ENCODE data around the gene PIK3C2B. TPM values are rescaled to one million over a fixed set of nuclear protein-coding genes. Genes with fewer than 3 reads are reported as not detected.

PIK3C2B gene
- total and polyA plus RNA-seq, 2 of the 8 experiments (the other 6 are each of a cell fraction or from before 2014, with no cell fraction given), result 20.4 to 36.7 TPM

- Histone ChIP-seq H3K4ac (replicated peaks; ENCODE audit: insufficient read length, low read depth, low read length) (no peak overlapping the region), H3K56ac (replicated peaks; ENCODE audit: insufficient read length, low read depth, low read length) (no peak overlapping the region), H3K79me2 (ENCODE audit: control insufficient read depth in 1 of 2, insufficient read depth in 2 of 2, low read length in 2 of 2) (no peaks in the 10 kb centered on the region), H2BK15ac (ENCODE audit: low read length) (no peak overlapping the region), H4K20me1 (replicated peaks in 1 of 2; ENCODE audit: control insufficient read depth in 1 of 2, insufficient read depth in 2 of 2, low read length in 2 of 2) (peaks cover 0 to 2% of the 10 kb centered on the region in 2 experiments), H3K18ac (ENCODE audit: extremely low read depth, low read length) (no peak overlapping the region), H3K9ac (replicated peaks in 1 of 4; ENCODE audit: extremely low read depth in 1 of 4, low read depth in 3 of 4, low read length in 3 of 4) (no peak overlapping the region), H2AK5ac (ENCODE audit: low read depth, low read length) (no peak overlapping the region), H4K8ac (ENCODE audit: extremely low read depth, insufficient read depth, low read length) (no peak overlapping the region), H3K4me1 (replicated peaks in 1 of 4; ENCODE audit: control insufficient read depth in 3 of 4, insufficient read depth in 4 of 4, low read length in 3 of 4) (peaks cover 0 to 19% (median 8%) of the 10 kb centered on the region in 4 experiments; a peak in 6 of 7 replicates), H3K27me3 (replicated peaks in 1 of 4; ENCODE audit: control insufficient read depth in 3 of 4, extremely low read depth in 1 of 4, insufficient read depth in 3 of 4, low read length in 3 of 4) (no peaks in the 10 kb centered on the region), H3K79me1 (ENCODE audit: low read depth, low read length) (no peaks in the 10 kb centered on the region), H3K14ac (ENCODE audit: insufficient read length) (no peak overlapping the region), H2BK12ac (ENCODE audit: low read depth, low read length) (no peak overlapping the region), H3K27ac (ENCODE audit: low read depth, low read length) (no peak overlapping the region), H3K36me3 (ENCODE audit: control insufficient read depth in 2 of 4, insufficient read depth in 4 of 4, low read length in 3 of 4) (peaks cover 0 to 5% (median 0%) of the 10 kb centered on the region in 4 experiments; a peak in 2 of 8 replicates), H2BK5ac (ENCODE audit: low read depth, low read length) (no peak overlapping the region), H3K23ac (ENCODE audit: insufficient read length) (no peak overlapping the region), H4K91ac (replicated peaks; ENCODE audit: insufficient read length, low read length) (no peak overlapping the region), H2BK120ac (replicated peaks; ENCODE audit: low read depth, low read length) (no peak overlapping the region), H2BK20ac (ENCODE audit: low read length) (peak overlapping the region; percentile 15; the same call in 1 of the 2 replicates), H3K9me3 (ENCODE audit: insufficient read depth in 2 of 2, low read depth in 1 of 2, low read length in 1 of 2) (no peaks in the 10 kb centered on the region; a peak in 1 of 4 replicates), H3K4me3 (ENCODE audit: extremely low read depth in 1 of 4, insufficient read depth in 2 of 4, low read depth in 3 of 4, low read length in 4 of 4) (no peak overlapping the region), H3K4me2 (ENCODE audit: insufficient read depth in 1 of 2, low read depth in 2 of 2, low read length in 2 of 2) (no peak overlapping the region), H4K5ac (ENCODE audit: insufficient read length, low read depth, low read length) (no peak overlapping the region), H2AFZ (ENCODE audit: low read length) (no peak overlapping the region), H3K23me2 (ENCODE audit: low read depth, low read length) (no peaks in the 10 kb centered on the region)
- POLR2A ChIA-PET (ENCODE audit: partially characterized antibody), result interaction anchor here (1.7 to 2.9 kb wide), 2 partner anchors 10 to 45 kb away, joined by 4 to 28 read pairs; partner anchors contain the start of gene PIK3C2B
- TF ChIP-seq SIX5 (IDR thresholded peaks at IDR 0.05; ENCODE audit: low read depth, low read length), result no peak
- TF ChIP-seq POLR2AphosphoS5 (IDR thresholded peaks at IDR 0.05; ENCODE audit: low read depth, low read length), result no peak
- no peak for TF ChIP-seq POLR2A (IDR thresholded peaks at IDR 0.05; ENCODE audit: control extremely low read depth in 1 of 2, low read depth in 2 of 2, low read length in 2 of 2)
- TF ChIP-seq RAD21 (IDR thresholded peaks at IDR 0.05 in 1 of 2, conservative IDR thresholded peaks at IDR 0.05 in 1 of 2; ENCODE audit: low read depth in 2 of 2, low read length in 2 of 2), result no peak
- TF ChIP-seq ATF3 (IDR thresholded peaks at IDR 0.05; ENCODE audit: insufficient read depth, low read depth, low read length), result no peak
- TF ChIP-seq TAF1 (IDR thresholded peaks at IDR 0.05; ENCODE audit: low read depth, low read length), result no peak
- TF ChIP-seq SP2 (IDR thresholded peaks at IDR 0.05; ENCODE audit: low read length), result no peak
- no peak for TF ChIP-seq HDAC6 (IDR thresholded peaks at IDR 0.05; ENCODE audit: low read depth, low read length)
- no peak for FAIRE-seq
- DNase-seq (ENCODE audit: low read depth in 1 of 2, low spot score in 2 of 2), result no peak
- CTCF ChIA-PET (ENCODE audit: partially characterized antibody), result interaction anchor here (0.6 to 47.3 kb wide), 7 partner anchors 10 to 150 kb away, joined by 3 to 2124 read pairs (median 34); partner anchors contain the start of genes MDM4 and PIK3C2B
- WGBS, 2 experiments (ENCODE audit: extremely low coverage in 1 of 2, insufficient coverage in 1 of 2, insufficient read length in 1 of 2, insufficient replicate concordance in 2 of 2, low coverage in 1 of 2, low lambda C conversion rate in 2 of 2, missing lambda C conversion rate in 1 of 2), result 91% methylated on average over 6 of the region's 6 CpGs; no CpG with 5 or more reads in 1 of the 2 experiments
Observed at GRCh38 chr1:204448991-204449677, 45.5 kb downstream of the PIK3C2B start.
